GM12874 (cell line): ENCODE data around the gene KCNK4.

Source experiments
- TF ChIP-seq, protein P1 (sequence below): IDR thresholded peaks from 2 replicates; pipeline ENCODE4 v1.5.1; 2011; ENCODE audit warnings: low read depth, mild to moderate bottlenecking, control low read depth, low read length, moderate library complexity; ENCODE audit not compliant: insufficient read depth

The KCNK4 gene

DNA sequence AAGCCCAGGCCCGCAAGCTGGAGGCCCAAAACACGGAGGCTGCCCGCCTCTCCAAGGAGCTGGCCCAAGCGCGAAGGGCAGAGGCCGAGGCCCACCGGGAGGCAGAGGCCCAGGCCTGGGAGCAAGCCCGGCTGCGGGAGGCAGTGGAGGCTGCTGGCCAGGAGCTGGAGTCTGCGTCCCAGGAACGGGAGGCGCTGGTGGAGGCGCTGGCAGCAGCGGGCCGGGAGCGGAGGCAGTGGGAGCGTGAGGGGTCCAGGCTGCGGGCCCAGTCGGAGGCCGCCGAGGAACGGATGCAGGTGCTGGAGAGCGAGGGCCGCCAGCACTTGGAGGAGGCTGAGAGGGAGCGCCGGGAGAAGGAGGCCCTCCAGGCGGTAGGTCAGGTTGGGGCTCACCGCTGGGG is 53.7 kb downstream of the KCNK4 start:
- TF ChIP-seq, protein P1, sequence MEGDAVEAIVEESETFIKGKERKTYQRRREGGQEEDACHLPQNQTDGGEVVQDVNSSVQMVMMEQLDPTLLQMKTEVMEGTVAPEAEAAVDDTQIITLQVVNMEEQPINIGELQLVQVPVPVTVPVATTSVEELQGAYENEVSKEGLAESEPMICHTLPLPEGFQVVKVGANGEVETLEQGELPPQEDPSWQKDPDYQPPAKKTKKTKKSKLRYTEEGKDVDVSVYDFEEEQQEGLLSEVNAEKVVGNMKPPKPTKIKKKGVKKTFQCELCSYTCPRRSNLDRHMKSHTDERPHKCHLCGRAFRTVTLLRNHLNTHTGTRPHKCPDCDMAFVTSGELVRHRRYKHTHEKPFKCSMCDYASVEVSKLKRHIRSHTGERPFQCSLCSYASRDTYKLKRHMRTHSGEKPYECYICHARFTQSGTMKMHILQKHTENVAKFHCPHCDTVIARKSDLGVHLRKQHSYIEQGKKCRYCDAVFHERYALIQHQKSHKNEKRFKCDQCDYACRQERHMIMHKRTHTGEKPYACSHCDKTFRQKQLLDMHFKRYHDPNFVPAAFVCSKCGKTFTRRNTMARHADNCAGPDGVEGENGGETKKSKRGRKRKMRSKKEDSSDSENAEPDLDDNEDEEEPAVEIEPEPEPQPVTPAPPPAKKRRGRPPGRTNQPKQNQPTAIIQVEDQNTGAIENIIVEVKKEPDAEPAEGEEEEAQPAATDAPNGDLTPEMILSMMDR = no peak

DNA sequence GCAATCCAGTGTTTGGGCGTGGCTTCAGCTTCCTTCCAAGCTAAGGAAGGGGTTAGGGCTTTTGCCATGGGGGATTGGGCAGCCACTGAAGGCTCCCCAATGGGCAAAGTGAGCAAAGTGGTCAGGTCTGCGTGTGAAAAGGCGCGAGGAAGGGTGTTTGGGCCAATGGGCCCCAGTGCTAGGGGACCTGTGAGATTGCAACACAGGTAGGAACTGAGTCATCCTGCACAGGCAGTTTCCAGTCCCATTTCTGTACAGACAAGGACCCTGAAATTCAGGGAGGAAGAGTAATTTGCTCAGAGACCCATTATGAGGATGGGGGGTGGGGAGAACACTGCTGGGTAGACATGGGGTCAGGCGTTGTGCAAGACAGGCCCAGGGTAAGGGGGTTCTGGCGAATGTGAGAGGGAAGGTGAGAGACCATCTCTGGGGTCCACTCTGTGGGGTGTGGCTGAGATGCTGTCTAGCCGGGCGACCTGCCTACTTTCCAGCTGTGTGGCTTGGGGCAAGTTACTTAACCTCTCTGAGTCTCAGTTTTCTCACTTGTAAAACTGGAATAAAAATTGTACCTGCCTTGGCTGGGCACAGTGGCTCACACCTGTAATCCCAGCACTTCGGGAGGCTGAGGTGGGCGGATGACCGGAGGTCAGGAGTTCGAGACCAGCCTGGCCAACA is 56.2 kb downstream of the KCNK4 start:
- TF ChIP-seq, protein P1 = no peak

DNA sequence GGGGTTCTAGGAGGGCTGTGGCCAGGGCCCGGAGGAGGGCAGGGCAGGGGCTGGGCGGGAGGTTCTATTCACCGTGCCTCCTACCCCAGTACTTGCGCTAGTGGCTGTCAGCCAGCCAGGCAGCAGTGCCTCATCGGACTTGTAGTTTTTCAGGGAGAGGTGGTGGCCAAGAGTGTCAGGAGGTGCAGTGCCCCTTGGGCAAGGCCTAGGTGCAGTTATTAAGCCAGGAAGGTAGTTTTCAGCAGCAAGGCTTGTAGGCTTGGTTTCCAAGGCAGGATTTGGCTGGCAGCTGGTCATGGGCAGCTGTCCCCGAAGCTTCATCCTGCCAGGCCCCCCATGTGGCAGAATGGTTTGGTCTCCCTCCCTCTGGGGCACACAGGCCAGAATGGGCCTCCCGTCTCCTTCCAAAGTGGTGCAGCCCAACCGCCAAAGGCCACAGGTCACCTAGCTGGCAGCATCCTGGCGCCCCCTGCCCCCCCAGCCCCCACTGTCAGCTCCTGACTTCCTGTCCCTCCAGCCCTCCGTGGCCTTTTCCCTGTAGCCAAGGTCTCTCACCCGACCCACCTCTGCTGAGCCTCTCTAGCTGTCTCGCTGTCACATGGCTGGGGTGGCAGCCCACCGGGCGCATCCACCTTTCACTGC is 57.4 kb downstream of the KCNK4 start:
- TF ChIP-seq, protein P1 = no peak

DNA sequence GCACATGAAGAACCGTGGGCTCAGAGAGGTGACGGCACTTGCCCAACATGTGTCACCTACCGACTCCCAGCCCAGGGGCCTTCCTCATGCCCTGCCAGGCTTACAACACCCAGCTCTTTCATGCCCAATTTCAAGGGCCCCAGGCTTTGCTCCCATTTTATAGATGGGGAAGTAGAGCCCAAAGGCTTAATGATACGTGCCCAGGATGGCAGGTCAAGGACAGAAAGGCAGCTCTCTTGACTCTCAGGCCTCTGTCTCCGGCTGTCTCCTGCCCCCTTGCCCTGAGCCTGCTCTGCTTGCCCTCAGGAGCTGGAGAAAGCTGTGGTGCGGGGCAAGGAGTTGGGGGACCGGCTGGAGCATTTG is 57.9 kb downstream of the KCNK4 start:
- TF ChIP-seq, protein P1 = no peak

GRCh38 chr11:64349404-64349803 is 58.3 kb downstream of the KCNK4 start:
- TF ChIP-seq, protein P1 = no peak
